ENCODE measurements around the gene CEP131. TPM values are rescaled to one million over a fixed set of nuclear protein-coding genes. Genes with fewer than 3 reads are reported as not detected.
"Not testable (repeated sequence)": the region's sequence is repeated elsewhere in the genome, so short reads cannot be mapped to it uniquely, and the experiment has no call there.

The CEP131 gene
- total RNA-seq, 1 donor from 2014 or later = 8.9 TPM

DNA sequence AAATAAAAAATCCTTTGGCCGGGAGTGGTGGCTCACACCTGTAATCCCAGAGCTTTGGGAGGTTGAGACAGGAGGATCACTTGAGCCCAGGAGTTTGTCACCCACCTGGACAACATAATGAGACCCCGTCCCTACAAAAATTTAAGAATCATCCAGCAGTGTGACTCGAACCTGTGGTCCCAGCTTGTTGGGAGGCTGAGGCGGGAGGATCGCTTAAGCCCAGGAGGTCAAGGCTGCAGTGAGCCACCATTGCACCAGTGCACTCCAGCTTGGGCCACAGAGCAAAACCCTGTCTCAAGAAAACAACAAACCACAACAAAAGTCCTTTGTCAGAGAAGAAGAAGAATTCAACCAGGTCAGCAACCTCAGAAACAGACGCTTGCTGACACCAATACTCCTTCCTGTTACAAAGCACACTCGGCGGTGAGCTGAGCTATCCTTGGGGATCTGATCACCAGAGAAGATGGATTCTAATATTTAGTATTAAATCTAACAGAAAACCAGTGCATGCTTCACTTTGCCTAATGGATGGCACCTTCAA lies 70.4 kb downstream of the CEP131 start:
- ATAC-seq = no peak
- intact Hi-C loops (cut with DNase I) = no loop called here
- peak; percentile 31 for DNase-seq (ENCODE audit: missing footprints)

DNA sequence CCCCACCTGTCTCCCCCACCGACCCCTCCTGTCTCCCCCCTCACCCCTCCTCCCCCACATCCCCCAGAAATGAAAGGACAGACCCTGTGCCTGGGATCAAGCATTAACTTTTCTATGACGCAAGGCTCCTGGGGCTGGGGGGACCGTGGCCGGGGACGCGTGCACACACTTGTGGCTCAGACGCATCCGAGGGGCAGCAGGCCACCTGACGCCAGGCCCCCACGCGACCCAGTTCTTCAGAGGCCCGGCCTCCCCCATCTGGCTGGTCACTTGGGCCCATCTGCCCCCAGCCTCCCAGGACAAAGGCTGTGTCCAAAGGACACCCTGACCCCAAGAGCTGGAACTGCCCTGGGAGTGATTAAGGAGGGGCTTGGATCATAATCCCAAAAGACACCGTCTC lies 71.5 kb downstream of the CEP131 start:
- ATAC-seq = no peak
- DNase-seq (ENCODE audit: missing footprints) = peak; percentile 32
- intact Hi-C loops (cut with DNase I) = no loop called here

DNA sequence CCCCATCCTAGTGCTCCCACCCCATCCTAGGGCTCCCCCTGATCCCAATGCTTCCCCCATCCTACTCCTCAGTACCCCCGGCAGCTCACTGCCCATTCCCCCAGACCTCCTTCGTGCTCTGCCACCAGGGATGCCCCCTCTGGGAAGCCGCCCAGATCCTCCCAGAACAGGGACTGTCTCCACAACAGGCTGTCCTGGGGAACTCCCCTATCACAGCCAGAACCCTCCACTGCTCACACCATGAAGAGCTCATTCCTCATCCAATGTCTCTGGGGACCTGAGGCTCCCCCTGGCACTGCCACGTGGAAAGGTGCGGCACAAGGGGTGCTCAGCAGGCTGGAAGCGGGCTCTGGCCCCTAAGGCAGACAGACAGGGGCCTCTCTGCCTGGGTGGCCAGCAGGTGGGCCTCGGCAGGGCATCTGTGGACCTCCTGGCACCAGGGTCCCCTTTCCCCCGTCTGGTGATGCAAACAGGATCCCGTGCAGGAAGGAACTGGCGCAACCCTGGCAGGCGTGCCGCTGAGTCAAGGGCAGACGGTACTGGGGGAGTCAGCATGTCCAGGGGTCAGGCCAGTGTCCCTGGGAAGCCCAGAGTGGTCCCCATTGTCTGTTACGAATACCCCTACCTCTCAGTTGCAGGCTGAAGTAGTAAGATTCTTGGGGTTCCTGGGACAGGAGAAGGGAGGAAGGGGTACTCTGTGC lies 72.2 kb downstream of the CEP131 start:
- DNase-seq (ENCODE audit: missing footprints) (peak; percentile 91), ATAC-seq (no peak)
- intact Hi-C loops (cut with DNase I) = no loop called here

DNA sequence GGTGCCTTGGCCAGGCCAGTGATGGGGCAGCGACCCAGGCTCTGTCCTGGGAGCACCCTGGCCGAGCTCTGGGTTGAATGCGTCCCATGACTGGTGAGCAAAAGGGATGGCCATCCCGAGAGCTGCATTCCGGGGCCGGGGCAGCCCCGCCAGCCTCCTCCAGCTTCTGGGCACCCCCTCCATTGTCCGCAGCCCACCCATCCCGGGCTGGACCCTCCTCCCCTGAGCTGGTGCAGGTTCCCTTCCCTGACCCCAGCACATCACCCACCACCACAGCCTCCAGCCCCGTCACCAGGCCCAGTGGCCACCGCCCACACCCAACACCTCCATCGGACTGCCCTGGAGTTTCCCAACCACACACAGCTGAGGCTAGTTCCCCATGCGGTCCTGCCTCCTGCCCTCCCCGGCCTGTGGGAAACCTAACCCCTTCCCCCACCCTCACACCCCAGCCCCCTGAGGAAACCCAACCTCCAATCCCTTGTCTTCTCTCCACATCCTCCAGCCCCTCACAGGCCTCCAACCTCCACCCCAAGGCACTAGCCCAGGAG lies 73.7 kb downstream of the CEP131 start:
- intact Hi-C loops (cut with DNase I) = no loop called here
- ATAC-seq (no peak), DNase-seq (ENCODE audit: missing footprints) (peak; percentile 87)

DNA sequence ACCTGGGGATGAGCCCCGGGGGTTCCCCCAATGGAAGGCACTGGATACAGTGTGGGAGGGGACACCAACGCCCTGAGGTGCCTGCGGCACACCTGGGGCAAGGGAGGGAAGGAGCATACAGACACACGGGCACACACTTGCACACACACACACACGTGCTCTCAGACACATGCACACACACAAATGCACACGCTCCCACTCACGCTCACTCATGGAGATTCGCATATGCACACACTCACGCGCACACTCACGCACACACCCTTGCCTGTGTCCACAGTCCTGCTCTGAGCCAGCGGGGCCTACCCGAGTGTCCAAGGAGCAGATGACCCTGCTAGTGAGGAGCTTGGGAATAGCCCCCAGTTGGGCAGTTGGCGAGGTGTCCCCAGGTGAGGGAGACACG lies 74.2 kb downstream of the CEP131 start:
- intact Hi-C loops (cut with DNase I) = no loop called here
- DNase-seq (ENCODE audit: missing footprints) (no peak), ATAC-seq (no peak)

DNA sequence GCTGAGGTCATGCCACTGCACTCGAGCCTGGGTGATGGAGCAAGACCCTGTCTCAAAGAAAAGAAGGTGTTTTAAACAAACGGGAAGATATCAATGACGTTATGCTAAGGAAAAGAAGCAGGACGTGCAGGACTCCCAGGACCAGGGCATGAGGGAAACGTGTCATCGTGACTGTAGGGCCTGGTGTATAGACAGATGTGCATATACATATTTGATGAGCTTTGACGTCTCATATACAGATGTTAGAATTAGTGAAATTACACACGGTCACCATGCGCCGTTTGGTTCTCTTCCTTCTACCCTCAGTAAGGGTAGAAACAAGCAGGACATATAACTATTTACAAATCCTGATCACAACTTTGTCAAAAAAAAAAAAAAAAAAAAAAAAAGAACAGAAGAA lies 75.1 kb downstream of the CEP131 start:
- ATAC-seq = no peak
- no peak for DNase-seq (ENCODE audit: missing footprints)
- intact Hi-C loops (cut with DNase I) = no loop called here

DNA sequence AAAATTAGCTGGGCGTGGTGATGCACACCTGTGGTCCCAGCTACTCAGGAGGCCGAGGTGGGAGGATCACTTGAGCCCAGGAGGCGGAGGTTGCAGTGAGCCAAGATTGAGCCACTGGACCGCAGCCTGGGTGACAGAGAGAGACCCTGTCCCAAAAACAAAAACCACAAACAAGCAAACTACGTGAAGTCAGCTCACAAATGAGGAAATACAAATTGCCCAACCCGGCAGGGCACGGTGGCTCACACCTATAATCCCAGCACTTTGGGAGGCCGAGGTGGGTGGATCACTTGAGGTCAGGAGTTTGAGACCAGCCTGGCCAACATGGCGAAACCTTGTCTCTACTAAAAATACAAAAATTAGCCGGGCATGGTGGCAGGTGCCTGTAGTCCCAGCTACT lies 76.6 kb downstream of the CEP131 start:
- DNase-seq (ENCODE audit: missing footprints); ATAC-seq; intact Hi-C loops (cut with DNase I): not testable (repeated sequence)

DNA sequence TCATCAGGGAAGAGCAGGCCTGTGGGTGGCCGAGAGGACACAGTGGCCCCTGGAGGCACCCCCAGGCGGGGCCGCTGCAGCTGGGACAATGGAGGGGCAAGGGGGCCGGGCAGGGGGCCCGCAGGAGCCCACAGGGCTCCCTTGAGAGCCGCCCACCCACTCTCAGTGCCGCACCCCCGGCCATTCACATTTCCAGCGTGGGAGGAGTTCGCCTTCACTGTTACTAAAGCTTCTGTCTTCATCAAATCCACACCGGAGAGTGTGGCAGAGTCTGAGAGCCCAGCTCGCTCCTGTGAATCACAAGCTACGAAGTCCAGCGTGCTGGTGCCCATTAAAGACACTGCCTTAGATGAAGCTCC lies 78.4 kb downstream of the CEP131 start:
- ATAC-seq (no peak), DNase-seq (ENCODE audit: missing footprints) (no peak)
- intact Hi-C loops (cut with DNase I) = no loop called here

DNA sequence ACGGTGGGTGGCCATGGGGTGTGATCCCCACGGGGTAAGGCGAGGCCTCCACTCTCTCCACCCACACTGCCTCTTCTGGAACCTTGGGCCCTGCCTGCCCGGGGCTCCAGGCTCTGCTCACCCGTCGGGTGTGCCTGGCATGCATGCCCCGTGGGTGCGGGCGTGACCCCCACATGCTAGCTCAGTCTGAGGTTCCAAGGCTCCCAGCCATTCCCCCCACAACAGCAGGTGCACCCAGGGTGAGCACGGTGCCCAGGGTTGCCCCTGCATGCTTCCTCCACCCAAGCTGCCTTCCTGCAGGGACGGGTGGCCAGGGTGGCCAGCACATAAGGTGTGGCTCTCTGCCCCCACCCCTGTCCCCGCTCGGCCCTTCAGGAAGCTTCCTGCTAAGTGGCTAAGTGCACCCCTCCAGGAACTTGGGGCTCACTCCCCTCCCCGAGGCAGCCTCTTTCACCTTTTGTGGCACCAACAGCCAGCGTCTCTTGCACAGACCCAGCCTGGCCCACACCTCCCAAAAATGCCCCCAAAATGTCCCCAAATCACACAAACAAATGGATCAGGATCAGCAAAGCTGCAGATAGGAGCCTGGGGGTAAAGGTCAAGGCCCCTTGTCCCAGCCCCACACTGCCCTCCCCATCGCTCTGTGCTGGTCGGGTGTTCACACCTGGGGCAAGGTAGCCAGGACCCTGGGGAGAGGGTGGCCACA lies 78.9 kb downstream of the CEP131 start:
- ATAC-seq (no peak), DNase-seq (ENCODE audit: missing footprints) (no peak)
- intact Hi-C loops (cut with DNase I) = loop anchor here (2.0 kb wide), 1 partner anchor 57 kb away; no protein-coding TSS in a partner anchor

DNA sequence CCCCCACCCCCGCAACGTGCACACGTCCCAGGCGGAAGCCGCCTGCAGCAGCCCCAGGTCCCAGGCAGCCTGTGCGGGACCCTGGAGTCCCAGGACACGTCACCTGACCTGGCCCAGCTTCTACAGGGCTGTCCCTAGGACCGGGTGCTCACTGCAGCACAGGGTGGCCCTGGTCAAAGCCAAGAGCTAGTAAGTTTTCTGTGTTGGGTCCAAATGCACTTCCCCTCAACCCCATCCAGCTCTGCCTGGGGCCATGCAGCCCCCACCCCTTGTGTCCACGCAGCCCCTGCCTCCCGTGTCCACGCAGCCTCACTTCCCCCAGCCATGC lies 79.6 kb downstream of the CEP131 start:
- intact Hi-C loops (cut with DNase I) = loop anchor here (2.0 kb wide), 1 partner anchor 58 kb away; no protein-coding TSS in a partner anchor
- DNase-seq (ENCODE audit: missing footprints) = no peak
- peak; percentile 9 for ATAC-seq

DNA sequence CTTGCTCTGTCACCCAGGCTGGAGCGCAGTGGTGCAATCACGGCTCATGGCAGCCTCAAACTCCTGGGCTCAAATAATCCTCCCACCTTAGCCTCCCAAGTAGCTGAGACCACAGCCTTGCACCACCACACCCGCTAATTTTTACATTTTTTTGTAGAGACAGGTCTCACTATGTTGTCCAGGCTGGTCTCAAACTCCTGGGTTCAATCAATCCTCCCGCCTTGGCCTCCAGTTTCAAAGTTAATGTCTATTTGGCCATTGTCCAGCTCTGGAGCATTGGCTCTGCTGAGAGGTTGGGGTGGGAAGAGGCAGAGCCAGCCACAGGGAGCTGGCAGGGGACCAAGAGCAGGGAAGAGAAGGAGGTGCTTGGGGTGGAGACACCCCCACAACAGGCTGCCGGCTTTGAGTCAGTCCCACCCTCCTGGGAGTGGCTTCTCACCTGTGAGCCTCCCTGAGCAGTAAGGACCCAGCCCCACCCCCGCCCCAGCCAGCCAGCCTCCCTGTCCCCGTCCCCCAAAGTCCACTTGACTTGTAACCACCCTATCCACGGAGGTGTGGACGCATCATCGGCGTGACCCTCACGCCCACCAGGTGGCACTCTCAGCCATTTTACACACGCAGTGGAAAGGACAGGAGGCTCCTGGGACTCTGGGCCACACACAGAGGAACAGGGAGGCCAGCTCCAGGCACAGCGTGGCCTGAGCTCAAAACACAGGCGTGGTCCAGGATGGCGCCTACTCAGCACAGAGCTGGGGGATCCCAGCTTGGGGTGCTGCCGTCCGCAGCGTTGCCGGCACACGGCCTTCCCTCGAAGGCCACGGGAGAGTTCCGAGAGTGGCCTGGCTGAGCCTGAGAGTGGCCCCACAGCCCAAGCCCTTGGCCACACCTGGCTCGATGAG lies 80.2 kb downstream of the CEP131 start:
- intact Hi-C loops (cut with DNase I) = loop anchor here (1.0 to 2.0 kb wide), 2 partner anchors 58 to 99 kb away; no protein-coding TSS in a partner anchor
- ATAC-seq (peak; percentile 92), DNase-seq (ENCODE audit: missing footprints) (peak; percentile 91)

DNA sequence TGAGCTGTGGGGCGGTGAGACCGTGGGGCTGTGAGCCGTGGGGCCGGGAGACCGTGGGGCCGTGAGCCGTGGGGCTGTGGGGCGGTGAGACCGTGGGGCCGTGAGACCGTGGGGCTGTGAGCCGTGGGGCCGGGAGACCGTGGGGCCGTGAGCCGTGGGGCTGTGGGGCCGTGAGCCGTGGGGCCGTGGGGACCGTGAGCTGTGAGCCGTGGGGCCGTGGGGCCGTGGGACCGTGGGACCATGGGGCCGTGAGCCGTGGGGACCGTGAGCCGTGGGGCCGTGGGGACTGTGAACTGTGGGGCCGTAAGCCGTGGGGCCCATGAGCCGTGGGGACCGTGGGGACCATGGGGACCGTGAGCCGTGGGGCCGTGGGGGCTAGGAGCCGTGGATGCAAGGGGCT lies 82.1 kb downstream of the CEP131 start:
- intact Hi-C loops (cut with DNase I) = no loop called here
- DNase-seq (ENCODE audit: missing footprints) = no peak
- no peak for ATAC-seq

DNA sequence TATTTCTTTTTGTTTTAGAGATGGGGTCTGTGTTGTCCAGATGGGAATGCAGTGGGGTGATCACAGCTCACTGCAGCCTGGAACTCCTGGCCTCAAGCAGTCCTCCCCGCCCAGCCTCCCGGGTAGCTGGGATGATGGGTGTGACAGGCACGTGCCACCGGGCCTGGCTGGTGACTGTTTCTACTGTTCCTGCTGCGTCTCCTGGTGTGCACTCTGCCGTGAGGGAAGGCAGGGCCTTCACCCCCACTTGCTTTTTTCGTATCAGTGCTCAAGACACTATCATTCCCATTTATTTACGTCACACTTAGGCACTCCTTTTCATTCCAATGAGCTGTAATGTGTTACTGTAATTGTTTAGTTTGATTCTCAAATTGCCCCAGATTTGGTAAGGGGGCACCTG lies 82.7 kb downstream of the CEP131 start:
- intact Hi-C loops (cut with DNase I) = no loop called here
- ATAC-seq = no peak

More for the DNA sequence above, 82.7 kb downstream of the CEP131 start:
- DNase-seq (ENCODE audit: missing footprints) = no peak

Other genes with a start within 250 kb of the CEP131 start
- 19.0 TPM for gene CHMP6, start 231.1 kb downstream of the CEP131 start, total RNA-seq
- 32.1 TPM for gene BAIAP2, start 187.8 kb downstream of the CEP131 start, total RNA-seq
- gene PVALEF, start 57.5 kb downstream of the CEP131 start, total RNA-seq = not detected
- gene AATK, start 56.7 kb downstream of the CEP131 start, total RNA-seq = 10.1 TPM
- gene TEPSIN, start 16.1 kb upstream of the CEP131 start, total RNA-seq = 11.1 TPM
- 58.0 TPM for gene NDUFAF8, start 16.4 kb upstream of the CEP131 start, total RNA-seq
- 44.6 TPM for gene SLC38A10, start 72.3 kb upstream of the CEP131 start, total RNA-seq
- gene BAHCC1, start 172.5 kb upstream of the CEP131 start, total RNA-seq = 9.9 TPM